Cardiac ventricle fibroblast (primary cell): ENCODE data around the gene YWHAQ. TPM values are rescaled to one million over a fixed set of nuclear protein-coding genes. Genes with fewer than 3 reads are reported as not detected.

Source experiments
- total RNA-seq: library from RNA; depleted of rRNA; stranded (reverse); fragments of >200 nt; gene quantifications from 2 replicates; pipeline ENCODE4 v1.2.3, GENCODE V29; 2015

YWHAQ gene
- 183 and 194 TPM in 2 replicates for total RNA-seq

GRCh38 chr2:9630736-9631552 lies at the start of gene YWHAQ:
TSS of gene YWHAQ (minus strand) at chr2:9630997. CDS start at chr2:9630452, 545 bp downstream.

GRCh38 chr2:9555297-9556120 lies 75.3 kb downstream of the YWHAQ start, which contains the start of gene ADAM17:
TSS of gene ADAM17 (minus strand) at chr2:9555830. CDS start at chr2:9555605, 225 bp downstream.

Other genes starting within 250 kb of the YWHAQ start
- gene ITGB1BP1, start 207.5 kb downstream of the YWHAQ start, total RNA-seq = 31.9 and 43.3 TPM in 2 replicates
- 21.6 and 43.9 TPM in 2 replicates for gene CPSF3, start 207.3 kb downstream of the YWHAQ start, total RNA-seq
- 60.7 and 62.1 TPM in 2 replicates for gene IAH1, start 156.4 kb downstream of the YWHAQ start, total RNA-seq
- gene ADAM17, start 75.2 kb downstream of the YWHAQ start, total RNA-seq = 25.7 and 37.0 TPM in 2 replicates
- gene TAF1B, start 212.5 kb upstream of the YWHAQ start, total RNA-seq = 9.4 and 10.0 TPM in 2 replicates